SKM-1 (cell line): ENCODE data around the gene CELA2B.
"Not testable (repeated sequence)": the region's sequence is repeated elsewhere in the genome, so short reads cannot be mapped to it uniquely, and the experiment has no call there.

Experiments used
- DNase-seq: peaks from one replicate; lab custom pipeline; 2025; ENCODE audit not compliant: unreplicated experiment; lab: John Stamatoyannopoulos, UW

The CELA2B gene

DNA sequence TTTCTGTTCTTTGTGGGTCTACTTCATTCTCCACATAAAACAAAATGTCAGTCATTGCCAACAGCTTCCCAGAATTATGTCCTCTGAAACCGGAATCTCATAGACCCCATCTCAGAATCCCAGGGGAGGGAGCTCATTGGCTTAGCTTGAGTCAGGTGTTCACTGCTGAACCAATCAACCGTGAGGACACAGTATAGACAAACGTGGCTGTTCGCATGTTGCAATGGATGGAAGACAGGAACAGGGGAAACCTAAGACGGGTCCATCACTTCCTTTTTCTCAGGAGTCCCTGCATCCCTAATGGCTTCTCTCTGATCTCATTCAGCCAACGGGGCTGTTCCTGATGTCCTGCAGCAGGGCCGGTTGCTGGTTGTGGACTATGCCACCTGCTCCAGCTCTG lies 10.2 kb upstream of the CELA2B start:
- DNase-seq: no peak

- DNase-seq: not testable (repeated sequence)
Measured at GRCh38 chr1:15466955-15467625, 8.8 kb upstream of the CELA2B start.

DNA sequence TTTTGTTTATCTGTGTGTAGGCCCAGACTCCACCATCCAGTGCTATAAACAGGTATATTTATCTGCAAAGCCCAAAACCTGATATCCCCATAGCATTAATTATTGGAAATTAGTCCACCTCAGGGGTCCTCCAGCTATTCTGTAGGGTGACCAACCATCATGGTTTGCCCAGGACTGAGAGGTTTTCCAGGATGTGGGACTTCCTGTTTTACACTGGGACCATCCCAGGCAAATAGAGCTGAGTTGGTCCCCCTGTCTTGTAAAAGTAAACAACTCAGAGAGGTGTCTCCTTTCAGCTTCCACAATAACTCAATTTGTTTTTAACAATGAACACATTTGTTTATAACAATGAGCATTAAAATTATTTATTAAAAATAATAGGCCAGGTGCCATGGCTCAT lies 7.8 kb upstream of the CELA2B start:
- DNase-seq: no peak

GRCh38 chr1:15469361-15469760 lies 6.5 kb upstream of the CELA2B start:
- DNase-seq: no peak

DNA sequence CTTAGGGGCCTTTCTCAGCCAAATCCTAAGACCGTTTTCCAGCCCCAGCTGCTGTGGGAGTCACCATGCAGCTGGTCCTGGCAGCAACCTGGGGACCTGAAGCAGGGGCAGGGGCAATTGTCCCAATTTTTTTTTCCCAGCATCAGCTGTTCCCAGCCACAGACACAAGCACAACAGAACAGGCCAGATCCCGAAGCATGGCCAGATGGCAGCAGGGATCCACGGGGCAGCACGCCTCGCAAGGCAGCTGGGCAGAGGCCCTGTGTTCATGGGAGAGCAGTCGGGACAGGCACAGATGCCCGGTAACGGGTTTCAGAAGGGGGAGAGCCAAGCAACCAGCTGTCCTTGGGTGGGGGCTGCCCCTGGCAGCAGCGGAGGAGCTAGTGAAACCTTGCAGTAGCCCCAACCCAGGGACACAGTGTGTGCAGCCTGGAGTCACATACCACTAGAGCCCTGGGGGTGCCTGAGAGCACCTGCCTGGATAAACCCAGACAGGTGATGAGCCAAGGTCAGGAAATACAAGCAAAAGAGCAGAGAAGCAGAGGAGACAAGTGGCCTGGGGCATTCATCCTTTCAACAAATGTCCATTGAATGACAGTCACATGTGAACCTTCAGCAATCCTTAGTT lies 6.0 kb upstream of the CELA2B start:
- not testable (repeated sequence) for DNase-seq

GRCh38 chr1:15471067-15471466 lies 4.8 kb upstream of the CELA2B start:
- DNase-seq: not testable (repeated sequence)

- not testable (repeated sequence) for DNase-seq
Measured at GRCh38 chr1:15471723-15472122, 4.2 kb upstream of the CELA2B start.

DNA sequence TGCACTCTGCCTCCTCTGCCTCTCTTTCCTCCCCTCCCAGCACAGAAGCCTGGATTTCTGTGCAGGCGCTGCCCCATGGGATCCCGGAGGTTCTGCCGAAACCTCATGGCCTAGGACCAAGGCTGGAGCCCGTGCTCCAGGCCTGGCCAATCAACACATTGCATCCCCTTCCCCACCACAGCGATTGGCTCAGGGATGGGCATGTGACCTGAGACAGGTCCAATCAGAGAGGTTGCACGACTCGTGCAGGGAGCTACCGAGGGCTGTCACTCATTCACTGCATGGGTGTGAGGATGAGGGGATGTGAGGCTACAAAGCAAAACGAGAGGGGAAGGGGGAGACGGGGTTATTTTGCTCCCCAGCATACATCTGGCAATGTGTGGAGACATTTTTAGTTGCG lies 3.3 kb upstream of the CELA2B start:
- DNase-seq: no peak

DNA sequence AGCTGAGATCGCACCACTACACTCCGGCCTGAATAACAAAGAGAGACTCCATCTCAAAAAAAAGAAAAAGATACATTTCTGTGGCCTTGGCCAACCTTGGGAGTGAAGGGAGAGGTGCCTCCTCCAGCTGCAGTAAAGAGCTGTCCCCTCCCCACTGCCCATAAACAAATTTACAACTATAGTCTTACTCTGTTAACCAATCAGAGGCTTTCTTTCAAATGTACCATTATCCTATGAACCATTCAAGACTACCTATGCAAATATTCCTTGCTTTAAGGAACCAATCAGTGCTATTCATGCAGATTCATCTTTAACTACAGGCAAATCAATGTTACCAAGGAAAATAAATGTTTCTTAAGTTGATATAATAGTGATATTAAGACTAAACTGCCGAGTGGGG lies 1.0 kb downstream of the CELA2B start:
- no peak for DNase-seq

GRCh38 chr1:15477646-15478212 lies 1.8 kb downstream of the CELA2B start:
- no peak for DNase-seq

GRCh38 chr1:15479654-15480347 lies 3.9 kb downstream of the CELA2B start:
- DNase-seq: no peak

- DNase-seq: not testable (repeated sequence)
Measured at GRCh38 chr1:15482455-15482854, 6.6 kb downstream of the CELA2B start.

DNA sequence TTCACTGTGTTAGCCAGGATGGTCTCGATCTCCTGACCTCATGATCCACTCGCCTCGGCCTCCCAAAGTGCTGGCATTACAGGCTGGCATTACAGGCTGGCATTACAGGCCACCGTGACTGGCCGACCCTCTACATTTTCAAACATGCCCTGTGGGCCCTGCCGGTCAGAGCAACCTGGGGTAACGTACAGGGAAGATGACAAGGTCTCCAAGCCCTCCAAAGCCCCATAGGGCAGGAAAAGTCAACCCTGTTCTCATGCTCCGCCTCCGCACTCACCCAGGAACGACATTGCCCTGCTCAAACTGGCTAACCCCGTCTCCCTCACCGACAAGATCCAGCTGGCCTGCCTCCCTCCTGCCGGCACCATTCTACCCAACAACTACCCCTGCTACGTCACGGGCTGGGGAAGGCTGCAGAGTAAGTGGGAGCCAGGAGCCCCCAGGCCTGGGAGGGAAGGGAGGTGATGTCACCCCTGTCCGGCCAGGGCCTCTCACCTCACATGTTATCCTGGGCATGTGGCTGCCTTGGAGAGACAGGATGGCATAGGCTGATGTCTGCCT lies 7.2 kb downstream of the CELA2B start:
- not testable (repeated sequence) for DNase-seq

DNA sequence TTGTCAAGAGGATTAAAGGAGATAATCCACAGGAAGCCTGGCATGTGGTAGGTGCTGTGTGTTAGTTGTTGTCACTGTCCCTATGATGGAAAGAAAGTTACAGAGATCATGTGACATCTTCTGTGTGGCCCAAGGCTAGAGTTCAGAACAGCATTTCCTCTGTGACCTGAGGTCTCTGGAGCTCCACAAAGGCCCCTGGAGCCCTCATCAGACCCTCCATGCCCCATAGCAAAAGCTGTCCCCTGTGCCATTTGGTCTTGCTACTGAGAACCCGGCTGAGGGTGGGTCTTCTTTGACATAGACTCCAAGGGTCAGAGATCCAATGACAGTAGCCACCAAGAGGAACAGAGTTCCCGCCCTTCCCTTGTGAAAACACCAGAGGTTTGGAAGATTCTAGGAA lies 8.1 kb downstream of the CELA2B start:
- DNase-seq: no peak

GRCh38 chr1:15484443-15484842 lies 8.5 kb downstream of the CELA2B start:
- not testable (repeated sequence) for DNase-seq

- DNase-seq: no peak
Measured at GRCh38 chr1:15485636-15486035, 9.7 kb downstream of the CELA2B start.

DNA sequence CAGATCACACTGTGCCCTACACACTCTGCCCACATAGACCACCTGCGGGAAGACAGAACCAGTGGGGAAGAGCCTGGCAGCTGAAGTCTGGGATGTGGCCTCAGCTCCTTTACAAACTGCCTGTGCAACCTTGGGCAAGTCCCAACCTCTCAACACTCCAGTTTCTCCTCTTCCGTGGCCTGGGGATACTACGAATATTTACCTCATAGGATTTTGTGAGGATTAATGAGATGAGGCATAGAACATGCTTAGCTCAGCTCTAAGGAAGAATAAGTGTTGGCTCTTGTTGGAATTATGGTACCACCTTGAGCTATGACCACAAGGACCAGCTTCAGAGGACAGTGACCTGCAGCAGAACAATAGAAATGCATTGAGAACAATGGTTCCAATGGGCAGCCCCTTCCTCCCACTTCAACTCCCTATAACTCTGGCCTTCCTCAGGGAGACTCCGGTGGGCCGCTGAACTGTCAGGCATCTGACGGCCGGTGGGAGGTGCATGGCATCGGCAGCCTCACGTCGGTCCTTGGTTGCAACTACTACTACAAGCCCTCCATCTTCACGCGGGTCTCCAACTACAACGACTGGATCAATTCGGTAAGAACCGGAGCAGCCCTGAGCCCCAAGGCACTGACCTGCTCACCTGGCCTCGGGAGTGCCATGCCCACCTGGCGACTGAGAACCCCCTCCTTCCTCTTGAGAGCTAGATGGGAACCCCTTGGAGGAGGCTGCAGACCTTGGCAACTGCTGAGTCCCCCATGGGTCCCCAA lies 11.1 kb downstream of the CELA2B start:
- not testable (repeated sequence) for DNase-seq

DNA sequence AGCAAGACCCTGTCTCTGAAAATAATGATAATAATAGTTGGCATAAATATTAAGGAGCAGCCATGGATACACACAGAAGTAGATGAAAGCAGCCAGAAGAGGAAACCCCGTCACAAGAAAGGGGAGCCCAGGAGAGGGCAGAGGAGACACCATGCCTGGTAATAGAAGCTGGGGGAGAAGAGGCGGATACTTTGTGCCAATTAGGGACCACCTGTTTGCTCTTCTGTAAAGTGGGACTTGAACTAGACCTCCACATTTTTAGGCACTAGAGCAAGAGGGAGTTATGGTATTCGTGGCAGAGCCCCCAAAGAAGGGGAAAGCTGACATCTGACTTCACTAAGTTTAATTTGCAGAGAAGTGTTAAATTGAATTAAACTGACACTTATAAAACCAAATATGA lies 12.5 kb downstream of the CELA2B start:
- no peak for DNase-seq

GRCh38 chr1:15489052-15489736 lies 13.3 kb downstream of the CELA2B start:
- DNase-seq: no peak

DNA sequence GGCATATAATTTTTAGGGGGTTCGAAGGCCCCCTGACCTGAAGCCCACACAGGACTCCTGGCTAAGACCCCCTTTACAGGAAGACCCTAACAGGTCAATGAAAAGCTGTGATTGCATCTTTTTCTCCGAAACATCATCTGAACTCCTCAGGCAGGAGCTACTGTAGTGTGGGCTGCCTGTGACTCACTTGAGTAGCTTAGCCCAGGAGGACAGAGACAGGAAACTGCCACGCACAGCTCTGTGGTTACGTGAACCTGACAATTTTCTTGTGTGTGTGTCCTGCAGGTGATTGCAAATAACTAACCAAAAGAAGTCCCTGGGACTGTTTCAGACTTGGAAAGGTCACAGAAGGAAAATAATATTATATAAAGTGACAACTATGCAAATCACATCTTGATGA lies 15.1 kb downstream of the CELA2B start:
- DNase-seq: not testable (repeated sequence)
